ENCODE results near the gene ABCA5. TPM values are rescaled to one million over a fixed set of nuclear protein-coding genes. Genes with fewer than 3 reads are reported as not detected.
A peak's percentile ranks its signal among the peaks of the same experiment; 100 is the strongest.

The ABCA5 gene
- total RNA-seq, 2 donors from 2014 or later = 2.7 to 2.8 TPM

DNA sequence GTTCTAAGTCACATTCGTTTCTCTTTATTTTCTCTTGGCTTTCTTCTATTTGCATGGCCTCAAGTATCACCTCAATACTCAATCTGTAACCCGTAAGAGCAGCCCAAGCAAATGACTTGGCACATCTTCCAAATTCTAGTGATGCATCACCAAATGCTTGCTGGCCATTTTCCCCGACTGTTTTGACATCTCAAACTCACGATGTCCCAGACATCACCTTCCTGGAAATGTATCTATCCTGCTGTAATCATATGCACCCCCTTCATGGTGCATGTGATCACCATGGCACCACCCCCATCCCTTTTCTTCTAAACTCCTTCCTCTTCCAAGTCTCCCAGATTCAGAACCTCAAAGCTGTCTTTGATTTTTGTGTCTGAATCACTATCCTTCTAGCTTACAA lies 24.0 kb upstream of the ABCA5 start:
- Histone ChIP-seq H3K27me3 (ENCODE audit: control insufficient read depth, insufficient read depth, low read length, poor library complexity, severe bottlenecking) (no peaks in the 10 kb centered on the region), H3K27ac (ENCODE audit: low read depth, low read length) (no peak overlapping the region), H3K9me3 (ENCODE audit: control insufficient read depth, low read length) (no peaks in the 10 kb centered on the region), H3K4me3 (ENCODE audit: low read length) (no peak overlapping the region), H3K4me1 (ENCODE audit: control insufficient read depth, insufficient read depth, low read length) (no peaks in the 10 kb centered on the region), H3K36me3 (ENCODE audit: control insufficient read depth, insufficient read depth, low read length) (no peaks in the 10 kb centered on the region), H3K9ac (ENCODE audit: extremely low read depth, low read length, poor library complexity, severe bottlenecking) (no peak overlapping the region)
- Mint-ChIP-seq H3K4me3 (no peak overlapping the region), H3K27ac (no peak overlapping the region), H3K36me3 (ENCODE audit: low read depth) (no peaks in the 10 kb centered on the region), H3K4me1 (peaks cover 6% of the 10 kb centered on the region), H3K9me3 (no peaks in the 10 kb centered on the region), H3K27me3 (ENCODE audit: insufficient read depth) (no peaks in the 10 kb centered on the region)
- 87 to 92% methylated on average over 4 of the region's 4 CpGs for WGBS, 2 experiments (ENCODE audit: insufficient coverage in 1 of 2, insufficient read length in 1 of 2)
- no peak for DNase-seq
- TF ChIP-seq CTCF (conservative IDR thresholded peaks at IDR 0.05) = no peak

- H3K27ac ChIP-seq (ENCODE audit: low read depth, low read length) = no peak overlapping the region
- Mint-ChIP-seq H3K27ac (no peak overlapping the region), H3K36me3 (ENCODE audit: low read depth) (no peaks in the 10 kb centered on the region), H3K9me3 (no peaks in the 10 kb centered on the region), H3K27me3 (ENCODE audit: insufficient read depth) (no peaks in the 10 kb centered on the region), H3K4me1 (peaks cover 6% of the 10 kb centered on the region), H3K4me3 (no peak overlapping the region)
- no peak for TF ChIP-seq CTCF (conservative IDR thresholded peaks at IDR 0.05)
- H3K36me3 ChIP-seq (ENCODE audit: control insufficient read depth, insufficient read depth, low read length) = no peaks in the 10 kb centered on the region
- H3K4me1 ChIP-seq (ENCODE audit: control insufficient read depth, insufficient read depth, low read length) = no peaks in the 10 kb centered on the region
- H3K9me3 ChIP-seq (ENCODE audit: control insufficient read depth, low read length) = no peaks in the 10 kb centered on the region
- DNase-seq = no peak
- H3K4me3 ChIP-seq (ENCODE audit: low read length) = no peak overlapping the region
- no peak overlapping the region for H3K9ac ChIP-seq (ENCODE audit: extremely low read depth, low read length, poor library complexity, severe bottlenecking)
- WGBS, 2 experiments (ENCODE audit: insufficient coverage in 1 of 2, insufficient read length in 1 of 2) = 89 to 90% methylated on average over 2 of the region's 2 CpGs
- no peaks in the 10 kb centered on the region for H3K27me3 ChIP-seq (ENCODE audit: control insufficient read depth, insufficient read depth, low read length, poor library complexity, severe bottlenecking)
Measured at GRCh38 chr17:69348429-69348828, 21.5 kb upstream of the ABCA5 start.

- Mint-ChIP-seq H3K4me3 (no peak overlapping the region), H3K9me3 (no peaks in the 10 kb centered on the region), H3K27ac (peak overlapping the region; percentile 61), H3K36me3 (ENCODE audit: low read depth) (no peaks in the 10 kb centered on the region), H3K27me3 (ENCODE audit: insufficient read depth) (no peaks in the 10 kb centered on the region), H3K4me1 (peaks cover 6% of the 10 kb centered on the region)
- Histone ChIP-seq H3K9me3 (ENCODE audit: control insufficient read depth, low read length) (no peaks in the 10 kb centered on the region), H3K9ac (ENCODE audit: extremely low read depth, low read length, poor library complexity, severe bottlenecking) (no peak overlapping the region), H3K36me3 (ENCODE audit: control insufficient read depth, insufficient read depth, low read length) (no peaks in the 10 kb centered on the region), H3K4me1 (ENCODE audit: control insufficient read depth, insufficient read depth, low read length) (no peaks in the 10 kb centered on the region), H3K27ac (ENCODE audit: low read depth, low read length) (no peak overlapping the region), H3K27me3 (ENCODE audit: control insufficient read depth, insufficient read depth, low read length, poor library complexity, severe bottlenecking) (no peaks in the 10 kb centered on the region), H3K4me3 (ENCODE audit: low read length) (no peak overlapping the region)
- no peak for TF ChIP-seq CTCF (conservative IDR thresholded peaks at IDR 0.05)
- 80 to 86% methylated on average over 1 to 7 of the region's 7 CpGs for WGBS, 2 experiments (ENCODE audit: insufficient coverage in 1 of 2, insufficient read length in 1 of 2)
- DNase-seq = no peak
Measured at GRCh38 chr17:69346766-69347165, 19.8 kb upstream of the ABCA5 start.

All from endodermal cell (in vitro differentiated cells).